ENCODE measurements around the gene FEM1C.
A peak's percentile ranks its signal among the peaks of the same experiment; 100 is the strongest.

Gene FEM1C
- total RNA-seq, result 30.7 to 72.3 (median 68.9) reads per million in 3 experiments

- peak; percentile 89 for DNase-seq
Measured at GRCh38 chr5:115544436-115545350, at the start of gene FEM1C. Gene FEM1C (minus strand): TSS chr5:115544775. CDS start chr5:115543493, 1,282 bp downstream.

- no peak for DNase-seq
Measured at GRCh38 chr5:115589043-115589442, 44.5 kb upstream of the FEM1C start.

- DNase-seq, result no peak
Measured at GRCh38 chr5:115588640-115589039, 44.1 kb upstream of the FEM1C start.

GRCh38 chr5:115586525-115587146, 42.1 kb upstream of the FEM1C start:
- DNase-seq, result peak; percentile 12

GRCh38 chr5:115585265-115585664, 40.7 kb upstream of the FEM1C start:
- no peak for DNase-seq

- DNase-seq, result no peak
Measured at GRCh38 chr5:115584501-115584900, 39.9 kb upstream of the FEM1C start.

GRCh38 chr5:115583474-115583873, 38.9 kb upstream of the FEM1C start:
- no peak for DNase-seq

- no peak for DNase-seq
Measured at GRCh38 chr5:115580941-115581340, 36.4 kb upstream of the FEM1C start.

- no peak for DNase-seq
Measured at GRCh38 chr5:115579747-115580173, 35.2 kb upstream of the FEM1C start.

GRCh38 chr5:115579216-115579615, 34.6 kb upstream of the FEM1C start:
- DNase-seq, result no peak

GRCh38 chr5:115578657-115579056, 34.1 kb upstream of the FEM1C start:
- DNase-seq, result no peak

- no peak for DNase-seq
Measured at GRCh38 chr5:115577741-115578140, 33.2 kb upstream of the FEM1C start.

GRCh38 chr5:115577329-115577728, 32.8 kb upstream of the FEM1C start:
- DNase-seq, result no peak

GRCh38 chr5:115575167-115576070, 30.8 kb upstream of the FEM1C start:
- no peak for DNase-seq

GRCh38 chr5:115573133-115573532, 28.6 kb upstream of the FEM1C start:
- no peak for DNase-seq

GRCh38 chr5:115571441-115571878, 26.9 kb upstream of the FEM1C start:
- no peak for DNase-seq

GRCh38 chr5:115568668-115569067, 24.1 kb upstream of the FEM1C start:
- DNase-seq, result no peak

- DNase-seq, result no peak
Measured at GRCh38 chr5:115565233-115565632, 20.7 kb upstream of the FEM1C start.

GRCh38 chr5:115561176-115561575, 16.6 kb upstream of the FEM1C start:
- no peak for DNase-seq

GRCh38 chr5:115559524-115559923, 14.9 kb upstream of the FEM1C start:
- DNase-seq, result no peak

GRCh38 chr5:115558388-115558956, 13.9 kb upstream of the FEM1C start:
- DNase-seq, result no peak

- DNase-seq, result no peak
Measured at GRCh38 chr5:115557667-115558387, 13.3 kb upstream of the FEM1C start.

Data from central memory CD4-positive, alpha-beta T cell (primary cell).